ENCODE results near the gene ZMAT5. TPM values are rescaled to one million over a fixed set of nuclear protein-coding genes. Genes with fewer than 3 reads are reported as not detected.

ZMAT5 gene, protein sequence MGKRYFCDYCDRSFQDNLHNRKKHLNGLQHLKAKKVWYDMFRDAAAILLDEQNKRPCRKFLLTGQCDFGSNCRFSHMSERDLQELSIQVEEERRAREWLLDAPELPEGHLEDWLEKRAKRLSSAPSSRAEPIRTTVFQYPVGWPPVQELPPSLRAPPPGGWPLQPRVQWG
- total RNA-seq: 18.6 and 44.3 TPM in 2 replicates

DNA sequence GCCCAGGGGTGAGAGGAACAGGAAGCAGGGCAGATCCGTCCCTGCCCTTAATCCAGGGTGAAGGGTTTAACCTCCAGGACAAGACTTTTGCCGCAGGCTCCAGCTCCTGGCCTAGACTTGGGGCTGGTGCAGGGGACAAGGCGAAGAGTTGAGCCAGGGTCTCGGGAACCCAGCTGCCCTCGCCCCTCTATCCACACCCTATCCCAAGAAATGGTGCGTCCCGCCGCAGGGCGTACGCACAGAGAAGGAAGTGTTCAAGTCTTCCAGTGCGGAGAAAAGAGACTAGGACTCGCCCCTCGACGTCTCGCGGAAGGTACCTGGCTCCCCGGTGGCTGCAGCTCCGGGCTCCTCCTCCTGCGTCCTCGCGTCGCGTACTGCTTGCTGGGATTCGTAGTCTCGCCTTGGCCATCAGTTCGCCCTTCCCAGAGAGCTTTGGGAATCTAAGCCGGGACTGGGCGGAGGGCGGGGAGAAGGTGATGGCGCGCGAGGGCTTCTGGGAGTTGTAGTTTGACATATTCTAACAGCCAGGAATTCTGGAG is at the start of gene ZMAT5:
TSS of gene ZMAT5 (minus strand) at position 376 of the 539 bp plus-strand sequence. CDS start 18,463 bp downstream, outside the sequence.

DNA sequence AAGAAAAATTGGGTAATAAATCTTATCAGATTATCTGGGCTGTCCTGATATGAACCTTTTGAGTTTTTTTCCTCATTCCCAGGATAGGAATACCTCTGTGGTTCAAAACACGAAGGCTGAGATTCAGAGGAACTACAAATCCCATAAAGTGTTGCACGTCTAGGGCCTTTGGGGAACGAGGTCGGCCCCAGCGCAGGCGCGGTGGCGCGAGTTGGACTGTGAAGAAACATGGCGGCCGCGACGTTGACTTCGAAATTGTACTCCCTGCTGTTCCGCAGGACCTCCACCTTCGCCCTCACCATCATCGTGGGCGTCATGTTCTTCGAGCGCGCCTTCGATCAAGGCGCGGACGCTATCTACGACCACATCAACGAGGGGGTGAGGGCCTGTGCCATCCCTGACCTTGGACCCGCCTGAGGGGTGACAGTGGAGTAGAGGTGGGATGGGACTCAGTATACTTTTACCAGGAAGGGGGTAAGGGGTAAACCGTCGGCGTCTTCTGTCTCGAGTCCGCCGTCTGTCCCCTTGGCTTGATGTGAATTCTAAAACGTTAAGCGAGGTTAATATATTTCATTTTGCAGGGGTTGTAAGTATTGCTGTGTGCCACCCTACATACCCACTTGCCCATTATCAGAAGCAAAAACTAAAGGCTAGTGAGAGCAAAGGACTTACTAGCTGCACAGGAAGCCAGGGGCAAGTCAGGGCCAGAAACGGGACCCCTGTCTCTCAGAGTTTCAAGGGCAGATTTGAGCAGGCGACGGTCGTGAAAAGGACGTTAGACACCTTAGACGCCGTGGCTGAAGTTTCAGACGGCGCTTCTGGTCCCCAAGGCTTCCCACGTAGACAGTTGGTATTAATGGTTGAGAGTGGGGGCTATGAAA is 604 bp upstream of the ZMAT5 start, which contains the start of gene UQCR10:
TSS of gene UQCR10 (plus strand) at position 199 of the 881 bp plus-strand sequence. CDS start at position 229, 30 bp downstream.

DNA sequence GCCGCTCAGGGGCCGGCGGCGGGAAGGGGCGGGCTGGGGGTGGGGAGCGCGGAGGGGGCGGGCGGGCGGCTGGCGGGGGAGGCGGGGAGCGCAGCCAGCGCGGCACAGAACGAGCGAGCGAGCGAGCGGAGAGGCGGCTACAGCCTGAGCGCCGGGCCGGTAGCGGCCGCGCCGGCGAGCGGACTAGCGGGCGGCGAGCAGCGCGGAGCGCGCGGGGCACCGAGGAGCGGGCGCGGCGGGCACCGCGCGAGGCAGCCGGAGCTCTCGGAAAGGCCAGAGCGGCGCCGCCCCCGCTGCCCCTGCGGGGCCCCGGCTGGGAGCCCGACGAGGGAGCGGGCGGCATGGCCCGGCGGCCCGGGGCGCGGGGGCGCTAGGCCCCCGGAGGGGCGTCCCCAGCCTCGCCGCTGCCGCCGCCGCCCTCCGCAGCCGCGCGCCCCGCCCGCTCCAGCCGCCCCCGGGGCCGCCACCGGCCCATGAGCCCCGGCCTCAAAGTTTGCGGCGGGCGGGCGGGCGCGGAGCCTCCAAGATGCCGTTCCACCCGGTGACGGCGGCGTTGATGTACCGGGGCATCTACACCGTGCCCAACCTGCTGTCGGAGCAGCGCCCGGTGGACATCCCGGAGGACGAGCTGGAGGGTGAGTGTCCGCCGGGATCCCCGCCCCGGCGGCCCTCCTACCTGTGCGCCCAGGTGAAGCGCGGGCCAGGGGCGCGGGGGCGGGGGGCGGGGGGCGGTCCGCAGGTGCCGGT is 46.7 kb downstream of the ZMAT5 start, which contains the start of gene CABP7:
TSS of gene CABP7 (plus strand) at position 105 of the 747 bp plus-strand sequence. CDS start at position 527, 422 bp downstream.

Other genes with a start within 250 kb of the ZMAT5 start
- gene THOC5, start 213.2 kb downstream of the ZMAT5 start, total RNA-seq: 36.4 and 51.6 TPM in 2 replicates
- gene NIPSNAP1, start 185.9 kb downstream of the ZMAT5 start, total RNA-seq: 44.8 and 65.5 TPM in 2 replicates
- 33.5 and 64.3 TPM in 2 replicates for gene NF2, start 163.4 kb downstream of the ZMAT5 start, total RNA-seq
- gene CABP7, start 47.0 kb downstream of the ZMAT5 start, total RNA-seq: not detected in 2 replicates
- gene UQCR10, start 362 bp upstream of the ZMAT5 start, total RNA-seq: 69.3 and 74.9 TPM in 2 replicates
- 19.8 and 25.8 TPM in 2 replicates for gene ASCC2, start 71.3 kb upstream of the ZMAT5 start, total RNA-seq
- 29.6 and 30.9 TPM in 2 replicates for gene MTMR3, start 116.2 kb upstream of the ZMAT5 start, total RNA-seq

All from tracheal epithelial cell (primary cell).